ENCODE data around the gene VPS35. TPM values are rescaled to one million over a fixed set of nuclear protein-coding genes. Genes with fewer than 3 reads are reported as not detected.

The VPS35 gene
- total and polyA plus RNA-seq, 2 of the 13 experiments (the other 11 are each of a cell fraction or from before 2014, with no cell fraction given) = 30.7 to 136 TPM

DNA sequence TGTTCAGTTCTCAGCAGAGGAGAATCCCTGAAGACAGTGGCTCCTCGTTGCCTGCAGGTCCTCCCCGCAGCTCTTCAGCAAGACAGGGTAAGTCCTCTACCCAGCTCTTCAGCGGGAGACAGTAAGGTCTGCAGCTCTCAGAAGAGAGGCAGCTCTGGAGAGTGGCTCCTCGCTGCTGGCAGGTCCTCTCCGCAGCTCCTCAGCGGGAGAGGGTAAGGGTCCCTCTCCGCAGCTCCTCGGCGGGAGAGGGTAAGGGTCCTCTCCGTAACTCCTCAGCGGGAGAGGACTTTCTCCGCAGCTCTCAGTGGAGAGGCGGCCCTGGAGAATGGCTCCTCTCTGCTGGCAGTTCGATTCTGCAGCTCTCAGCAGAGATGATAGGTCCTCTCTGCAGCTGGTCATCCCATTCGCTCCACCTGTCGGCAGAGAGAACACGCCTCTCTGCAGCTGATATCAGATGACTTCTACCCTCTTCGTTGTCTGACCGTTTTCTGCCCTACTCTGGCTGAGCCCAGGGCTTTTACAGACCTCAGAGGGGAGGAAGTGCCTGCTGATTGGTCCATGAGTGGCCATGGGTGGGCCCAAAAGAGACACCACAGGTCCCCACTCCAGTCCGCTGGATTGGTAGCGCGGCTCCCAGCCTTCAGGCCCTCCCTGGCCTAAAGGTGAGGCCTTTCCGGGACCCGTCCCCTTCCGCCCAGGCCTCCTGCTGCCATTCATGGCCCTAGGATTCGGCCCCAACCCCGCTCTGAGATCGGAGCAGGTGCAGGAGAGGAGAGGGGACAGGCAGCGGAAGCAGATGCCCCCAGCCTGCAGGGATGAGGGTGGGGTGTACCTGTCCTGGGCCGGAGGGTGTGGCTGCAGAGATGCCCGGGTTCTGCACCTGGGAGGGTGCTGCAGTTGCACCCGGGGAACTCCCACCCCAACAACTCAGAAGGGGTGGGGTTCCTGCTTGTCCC is 55.9 kb downstream of the VPS35 start (continued):
- TF ChIP-seq, protein P1, sequence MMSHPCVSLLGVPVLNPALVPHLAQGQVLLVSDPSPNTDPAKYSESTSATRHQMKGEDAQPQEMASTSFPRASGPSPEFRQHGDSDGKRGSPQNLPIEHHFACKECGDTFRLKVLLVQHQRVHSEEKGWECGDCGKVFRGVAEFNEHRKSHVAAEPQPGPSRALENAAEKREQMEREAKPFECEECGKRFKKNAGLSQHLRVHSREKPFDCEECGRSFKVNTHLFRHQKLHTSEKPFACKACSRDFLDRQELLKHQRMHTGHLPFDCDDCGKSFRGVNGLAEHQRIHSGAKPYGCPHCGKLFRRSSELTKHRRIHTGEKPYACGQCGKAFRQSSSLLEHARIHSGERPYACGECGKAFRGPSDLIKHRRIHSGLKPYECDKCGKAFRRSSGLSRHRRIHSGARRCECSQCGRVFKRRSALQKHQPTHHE (CRISPR knock-in tag; IDR thresholded peaks at IDR 0.05; ENCODE audit: borderline replicate concordance) = no peak
- TF ChIP-seq ZMYM3 (CRISPR knock-in tag; IDR thresholded peaks at IDR 0.05) (peak; percentile 50; the same call in 1 of the 2 replicates), POLR2AphosphoS5 (IDR thresholded peaks at IDR 0.05; ENCODE audit: low read depth, low read length) (peak; percentile 94), ZNF230 (CRISPR knock-in tag; IDR thresholded peaks at IDR 0.05) (no peak), BRD4 (CRISPR knock-in tag; IDR thresholded peaks at IDR 0.05) (0 out of 2 replicates have a peak, but pooled peaks have one; percentile 31), CHD4 (IDR thresholded peaks at IDR 0.05; ENCODE audit: borderline replicate concordance, low read length) (no peak), SKI (IDR thresholded peaks at IDR 0.05; ENCODE audit: partially characterized antibody) (no peak), WIZ (CRISPR knock-in tag; IDR thresholded peaks at IDR 0.05) (peak; percentile 89; the same call in 1 of the 2 replicates), ZMAT3 (CRISPR knock-in tag; conservative IDR thresholded peaks at IDR 0.05) (0 out of 2 replicates have a peak, but pooled peaks have one; percentile 39), SRSF1 (optimal IDR thresholded peaks at IDR 0.05; ENCODE audit: low read depth, low read length) (no peak), SAP130 (CRISPR knock-in tag; IDR thresholded peaks at IDR 0.05; ENCODE audit: low read depth) (peak; percentile 90), ZNF292 (CRISPR knock-in tag; IDR thresholded peaks at IDR 0.05; ENCODE audit: borderline replicate concordance, low read depth) (peak; percentile 80), ZNF430 (CRISPR knock-in tag; IDR thresholded peaks at IDR 0.05) (peak; percentile 71; the same call in 1 of the 2 replicates), ZNF143 (CRISPR knock-in tag; IDR thresholded peaks at IDR 0.05) (no peak)
- TF ChIP-seq, protein P2, sequence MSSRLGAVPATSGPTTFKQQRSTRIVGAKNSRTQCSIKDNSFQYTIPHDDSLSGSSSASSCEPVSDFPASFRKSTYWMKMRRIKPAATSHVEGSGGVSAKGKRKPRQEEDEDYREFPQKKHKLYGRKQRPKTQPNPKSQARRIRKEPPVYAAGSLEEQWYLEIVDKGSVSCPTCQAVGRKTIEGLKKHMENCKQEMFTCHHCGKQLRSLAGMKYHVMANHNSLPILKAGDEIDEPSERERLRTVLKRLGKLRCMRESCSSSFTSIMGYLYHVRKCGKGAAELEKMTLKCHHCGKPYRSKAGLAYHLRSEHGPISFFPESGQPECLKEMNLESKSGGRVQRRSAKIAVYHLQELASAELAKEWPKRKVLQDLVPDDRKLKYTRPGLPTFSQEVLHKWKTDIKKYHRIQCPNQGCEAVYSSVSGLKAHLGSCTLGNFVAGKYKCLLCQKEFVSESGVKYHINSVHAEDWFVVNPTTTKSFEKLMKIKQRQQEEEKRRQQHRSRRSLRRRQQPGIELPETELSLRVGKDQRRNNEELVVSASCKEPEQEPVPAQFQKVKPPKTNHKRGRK (CRISPR knock-in tag; IDR thresholded peaks at IDR 0.05) = no peak
- TF ChIP-seq, protein P3, sequence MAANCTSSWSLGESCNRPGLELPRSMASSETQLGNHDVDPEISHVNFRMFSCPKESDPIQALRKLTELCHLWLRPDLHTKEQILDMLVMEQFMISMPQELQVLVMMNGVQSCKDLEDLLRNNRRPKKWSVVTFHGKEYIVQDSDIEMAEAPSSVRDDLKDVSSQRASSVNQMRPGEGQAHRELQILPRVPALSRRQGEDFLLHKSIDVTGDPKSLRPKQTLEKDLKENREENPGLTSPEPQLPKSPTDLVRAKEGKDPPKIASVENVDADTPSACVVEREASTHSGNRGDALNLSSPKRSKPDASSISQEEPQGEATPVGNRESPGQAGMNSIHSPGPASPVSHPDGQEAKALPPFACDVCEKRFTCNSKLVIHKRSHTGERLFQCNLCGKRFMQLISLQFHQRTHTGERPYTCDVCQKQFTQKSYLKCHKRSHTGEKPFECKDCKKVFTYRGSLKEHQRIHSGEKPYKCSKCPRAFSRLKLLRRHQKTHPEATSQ (CRISPR knock-in tag; IDR thresholded peaks at IDR 0.05; ENCODE audit: borderline replicate concordance) = no peak
- TF ChIP-seq, protein P4, sequence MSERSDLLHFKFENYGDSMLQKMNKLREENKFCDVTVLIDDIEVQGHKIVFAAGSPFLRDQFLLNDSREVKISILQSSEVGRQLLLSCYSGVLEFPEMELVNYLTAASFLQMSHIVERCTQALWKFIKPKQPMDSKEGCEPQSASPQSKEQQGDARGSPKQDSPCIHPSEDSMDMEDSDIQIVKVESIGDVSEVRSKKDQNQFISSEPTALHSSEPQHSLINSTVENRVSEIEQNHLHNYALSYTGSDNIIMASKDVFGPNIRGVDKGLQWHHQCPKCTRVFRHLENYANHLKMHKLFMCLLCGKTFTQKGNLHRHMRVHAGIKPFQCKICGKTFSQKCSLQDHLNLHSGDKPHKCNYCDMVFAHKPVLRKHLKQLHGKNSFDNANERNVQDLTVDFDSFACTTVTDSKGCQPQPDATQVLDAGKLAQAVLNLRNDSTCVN (CRISPR knock-in tag; IDR thresholded peaks at IDR 0.05; ENCODE audit: borderline replicate concordance) = no peak
- TF ChIP-seq, protein P5, sequence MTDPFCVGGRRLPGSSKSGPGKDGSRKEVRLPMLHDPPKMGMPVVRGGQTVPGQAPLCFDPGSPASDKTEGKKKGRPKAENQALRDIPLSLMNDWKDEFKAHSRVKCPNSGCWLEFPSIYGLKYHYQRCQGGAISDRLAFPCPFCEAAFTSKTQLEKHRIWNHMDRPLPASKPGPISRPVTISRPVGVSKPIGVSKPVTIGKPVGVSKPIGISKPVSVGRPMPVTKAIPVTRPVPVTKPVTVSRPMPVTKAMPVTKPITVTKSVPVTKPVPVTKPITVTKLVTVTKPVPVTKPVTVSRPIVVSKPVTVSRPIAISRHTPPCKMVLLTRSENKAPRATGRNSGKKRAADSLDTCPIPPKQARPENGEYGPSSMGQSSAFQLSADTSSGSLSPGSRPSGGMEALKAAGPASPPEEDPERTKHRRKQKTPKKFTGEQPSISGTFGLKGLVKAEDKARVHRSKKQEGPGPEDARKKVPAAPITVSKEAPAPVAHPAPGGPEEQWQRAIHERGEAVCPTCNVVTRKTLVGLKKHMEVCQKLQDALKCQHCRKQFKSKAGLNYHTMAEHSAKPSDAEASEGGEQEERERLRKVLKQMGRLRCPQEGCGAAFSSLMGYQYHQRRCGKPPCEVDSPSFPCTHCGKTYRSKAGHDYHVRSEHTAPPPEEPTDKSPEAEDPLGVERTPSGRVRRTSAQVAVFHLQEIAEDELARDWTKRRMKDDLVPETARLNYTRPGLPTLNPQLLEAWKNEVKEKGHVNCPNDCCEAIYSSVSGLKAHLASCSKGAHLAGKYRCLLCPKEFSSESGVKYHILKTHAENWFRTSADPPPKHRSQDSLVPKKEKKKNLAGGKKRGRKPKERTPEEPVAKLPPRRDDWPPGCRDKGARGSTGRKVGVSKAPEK (CRISPR knock-in tag; IDR thresholded peaks at IDR 0.05; ENCODE audit: borderline replicate concordance) = no peak; the same call in 1 of the 2 replicates
- TF ChIP-seq, protein P6, sequence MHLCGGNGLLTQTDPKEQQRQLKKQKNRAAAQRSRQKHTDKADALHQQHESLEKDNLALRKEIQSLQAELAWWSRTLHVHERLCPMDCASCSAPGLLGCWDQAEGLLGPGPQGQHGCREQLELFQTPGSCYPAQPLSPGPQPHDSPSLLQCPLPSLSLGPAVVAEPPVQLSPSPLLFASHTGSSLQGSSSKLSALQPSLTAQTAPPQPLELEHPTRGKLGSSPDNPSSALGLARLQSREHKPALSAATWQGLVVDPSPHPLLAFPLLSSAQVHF (CRISPR knock-in tag; IDR thresholded peaks at IDR 0.05) = no peak
